Gastroesophageal sphincter (tissue), 3 donors: ENCODE data around the gene ZNF837.

Experiments used
- CTCF ChIP-seq, 4 experiments: fragments of 200-600 bp in 2 of 4; fragments of 450-650 bp in 2 of 4; sonication (generic) in 1 of 4; IDR thresholded peaks; one replicate each; pipeline ENCODE4 v1.5.1; 2017 to 2019; ENCODE audit warnings: antibody characterized with exemption in 4 of 4, mild to moderate bottlenecking in 2 of 4, moderate library complexity in 2 of 4
- EP300 ChIP-seq: sonication (generic); formaldehyde crosslinking; IDR thresholded peaks from one replicate; pipeline ENCODE4 v1.6.1; 2017; ENCODE audit warnings: antibody characterized with exemption, mild to moderate bottlenecking
- POLR2A ChIP-seq, 2 donors: fragments of 450-650 bp; IDR thresholded peaks; one replicate each; pipeline ENCODE4 v1.6.1; 2017; ENCODE audit warnings: antibody characterized with exemption in 2 of 2, mild to moderate bottlenecking in 2 of 2, moderate library complexity in 1 of 2
- POLR2AphosphoS5 ChIP-seq: sonication (generic); formaldehyde crosslinking; IDR thresholded peaks from one replicate; pipeline ENCODE4 v1.6.1; 2017; ENCODE audit warnings: antibody characterized with exemption

DNA sequence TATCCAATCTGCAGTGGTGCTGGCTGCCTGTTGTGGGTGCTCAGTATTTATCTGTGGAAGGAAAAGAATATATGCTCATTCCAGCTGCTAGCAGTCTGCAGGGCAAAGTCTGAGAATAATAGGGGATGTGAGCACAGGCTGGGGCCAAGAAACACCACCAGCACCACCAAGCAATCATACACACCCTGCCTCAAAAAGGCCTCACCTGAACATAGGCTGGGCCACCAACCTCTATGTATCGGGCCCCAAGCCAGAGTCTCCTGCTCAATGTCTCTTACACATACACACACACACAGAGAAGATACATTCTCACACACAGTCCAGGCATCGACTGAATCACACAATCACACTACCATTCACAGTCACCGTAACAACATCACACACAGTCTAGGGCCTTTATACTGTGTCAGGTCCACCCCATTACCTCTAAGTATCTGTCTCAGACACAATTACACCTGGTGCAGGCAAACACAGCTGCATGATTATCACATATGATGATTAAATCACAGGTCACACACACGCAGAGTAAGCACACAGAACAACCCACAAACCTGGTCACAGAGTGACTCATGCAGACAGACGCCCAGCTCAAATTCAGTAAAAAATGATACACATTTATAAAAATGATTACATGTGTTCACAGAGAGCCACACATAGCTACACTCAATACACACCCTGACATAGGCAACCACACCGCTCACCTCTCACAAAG lies 55.4 kb downstream of the ZNF837 start:
- TF ChIP-seq CTCF (IDR thresholded peaks at IDR 0.05) (no peak), POLR2A (IDR thresholded peaks at IDR 0.05) (no peak), POLR2AphosphoS5 (no peak), EP300 (no peak)
